Endothelial cell (in vitro differentiated cells): ENCODE data around the gene ING4. TPM values are rescaled to one million over a fixed set of nuclear protein-coding genes. Genes with fewer than 3 reads are reported as not detected.

ENCODE experiments used
- DNase-seq: peaks from one replicate; pipeline ENCODE4 v3.0.0; 2021; ENCODE audit warnings: low spot score
- H3K27ac Mint-ChIP-seq: one replicate; pipeline ENCODE4 v1.8.0; 2021; ENCODE audit warnings: mixed read lengths, inconsistent platforms; ENCODE audit not compliant: unreplicated experiment
- H3K27me3 Mint-ChIP-seq: one replicate; pipeline ENCODE4 v1.8.0; 2021; ENCODE audit warnings: mild to moderate bottlenecking, moderate library complexity, mixed read lengths, inconsistent platforms; ENCODE audit not compliant: unreplicated experiment
- H3K36me3 Mint-ChIP-seq: one replicate; pipeline ENCODE4 v1.8.0; 2021; ENCODE audit warnings: mild to moderate bottlenecking, low read depth, mixed read lengths, inconsistent platforms; ENCODE audit not compliant: unreplicated experiment
- H3K4me1 Mint-ChIP-seq: one replicate; pipeline ENCODE4 v1.8.0; 2021; ENCODE audit warnings: mild to moderate bottlenecking, mixed read lengths, inconsistent platforms; ENCODE audit not compliant: unreplicated experiment
- H3K4me3 Mint-ChIP-seq: one replicate; pipeline ENCODE4 v1.8.0; 2021; ENCODE audit warnings: mild to moderate bottlenecking, mixed read lengths, inconsistent platforms; ENCODE audit not compliant: unreplicated experiment
- H3K9me3 Mint-ChIP-seq: one replicate; pipeline ENCODE4 v1.8.0; 2021; ENCODE audit warnings: mixed read lengths, inconsistent platforms; ENCODE audit not compliant: unreplicated experiment
- CTCF ChIP-seq: fragments of 200-600 bp; sonication (generic); IDR thresholded peaks from one replicate; pipeline ENCODE4 v1.5.0; 2021; ENCODE audit warnings: antibody characterized with exemption; ENCODE audit not compliant: unreplicated experiment
- total RNA-seq: library from RNA; stranded (reverse); fragmentation: NEBNext Ultra II Directional; extraction: Animal tissue kit (Norgen Biotek cat#: 25700); gene quantifications from one replicate; pipeline ENCODE4 v1.2.1, GENCODE V29; 2021; ENCODE audit not compliant: unreplicated experiment

The ING4 gene
- total RNA-seq, 1 donor from 2014 or later, result 41.3 TPM

- no peak for TF ChIP-seq CTCF
- H3K27me3 Mint-ChIP-seq, result peaks cover 3% of the 10 kb centered on the region
- no peaks in the 10 kb centered on the region for H3K9me3 Mint-ChIP-seq
- no peak for DNase-seq
- H3K4me1 Mint-ChIP-seq, result peaks cover 33% of the 10 kb centered on the region
- no peak overlapping the region for H3K4me3 Mint-ChIP-seq
- H3K36me3 Mint-ChIP-seq, result peaks cover 4% of the 10 kb centered on the region
- H3K27ac Mint-ChIP-seq, result no peak overlapping the region
Measured at GRCh38 chr12:6612247-6612646, 50.7 kb downstream of the ING4 start.

DNA sequence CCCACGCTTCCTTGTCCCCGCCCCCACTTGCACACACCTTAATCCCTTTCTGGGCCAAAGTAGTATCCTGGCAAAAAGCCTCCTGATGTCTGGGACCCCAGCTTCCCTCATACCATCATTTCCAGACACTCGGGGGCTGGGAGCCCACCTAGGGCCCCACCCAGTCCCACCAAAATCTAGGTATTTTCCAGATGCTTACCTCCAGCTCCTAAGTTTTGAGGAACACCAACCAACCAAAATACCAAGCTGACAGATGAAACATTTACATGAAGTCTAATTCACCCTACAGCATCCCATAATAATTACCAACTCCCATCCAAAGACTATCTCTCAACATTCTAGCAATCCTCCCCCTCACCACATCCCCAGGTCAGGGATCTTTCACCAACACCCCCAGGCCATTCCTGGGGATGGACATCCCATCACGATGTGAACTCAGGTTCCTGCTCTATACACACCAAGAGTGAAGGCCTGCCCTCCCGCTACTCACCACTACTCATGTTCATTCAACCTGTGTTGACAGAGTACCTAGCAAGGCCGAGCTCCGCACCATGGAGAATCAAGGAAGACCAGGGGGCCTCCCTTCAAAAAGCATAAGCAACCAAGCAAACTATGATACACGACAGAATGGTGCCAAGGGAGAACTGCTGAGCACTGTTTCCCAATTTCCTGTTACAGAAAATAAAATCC, 54.2 kb downstream of the ING4 start:
- Mint-ChIP-seq H3K27ac (no peak overlapping the region), H3K9me3 (no peaks in the 10 kb centered on the region), H3K36me3 (peaks cover 20% of the 10 kb centered on the region), H3K27me3 (peaks cover 14% of the 10 kb centered on the region), H3K4me3 (no peak overlapping the region), H3K4me1 (peaks cover 40% of the 10 kb centered on the region)
- no peak for DNase-seq
- no peak for TF ChIP-seq CTCF

- Mint-ChIP-seq H3K27me3 (peaks cover 14% of the 10 kb centered on the region), H3K4me1 (peaks cover 38% of the 10 kb centered on the region), H3K9me3 (no peaks in the 10 kb centered on the region)
Measured at GRCh38 chr12:6607751-6608591, 54.9 kb downstream of the ING4 start.

GRCh38 chr12:6606331-6607131, 56.4 kb downstream of the ING4 start:
- Mint-ChIP-seq H3K4me3 (peak overlapping the region; percentile 95), H3K27me3 (peaks cover 10% of the 10 kb centered on the region)
- TF ChIP-seq CTCF, result no peak

More at GRCh38 chr12:6607751-6608591, 54.9 kb downstream of the ING4 start:
- Mint-ChIP-seq H3K4me3 (no peak overlapping the region), H3K36me3 (peaks cover 24% of the 10 kb centered on the region), H3K27ac (no peak overlapping the region)
- no peak for TF ChIP-seq CTCF
- no peak for DNase-seq

More at GRCh38 chr12:6606331-6607131, 56.4 kb downstream of the ING4 start:
- Mint-ChIP-seq H3K9me3 (no peaks in the 10 kb centered on the region), H3K36me3 (peaks cover 29% of the 10 kb centered on the region), H3K4me1 (peaks cover 26% of the 10 kb centered on the region), H3K27ac (no peak overlapping the region)
- peak; percentile 72 for DNase-seq
